Measurements from ENCODE around the gene FSD1L. TPM values are rescaled to one million over a fixed set of nuclear protein-coding genes. Genes with fewer than 3 reads are reported as not detected.
"Not testable (repeated sequence)": the region's sequence is repeated elsewhere in the genome, so short reads cannot be mapped to it uniquely, and the experiment has no call there.

The FSD1L gene
- polyA plus RNA-seq, 2 of the 4 experiments (the other 2 are of a cell fraction), result 3.2 to 8.5 TPM

DNA sequence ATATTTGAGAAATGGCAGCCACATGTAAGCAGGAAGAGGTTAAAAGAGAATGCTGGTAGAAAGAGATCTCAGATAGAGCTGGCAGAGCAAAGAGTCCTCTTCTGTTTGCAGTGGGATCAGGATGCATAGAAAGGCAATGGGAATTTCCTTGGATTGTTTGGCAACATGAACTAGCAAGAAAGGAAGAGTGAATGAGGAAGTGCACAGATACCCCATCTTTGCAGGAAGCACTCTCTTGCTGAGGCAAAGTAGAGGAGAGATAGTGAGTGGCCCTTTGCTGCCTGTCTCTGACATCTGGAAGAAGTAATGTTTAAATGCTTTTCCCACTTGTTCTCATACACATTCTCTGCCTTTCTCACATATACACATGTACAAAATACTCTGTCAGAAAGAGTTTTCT is 124.6 kb downstream of the FSD1L start:
- Histone ChIP-seq H3K4me3 (no peak overlapping the region), H3K27ac (no peak overlapping the region), H3K4me2 (no peak overlapping the region), H3K9me3 (0 out of 3 replicates have a peak, but pooled peaks cover 13% of the 10 kb centered on the region), H3K4me1 (no peaks in the 10 kb centered on the region)
- FAIRE-seq (no peak), ATAC-seq (no peak), DNase-seq (ENCODE audit: low read depth in 1 of 2, low spot score in 1 of 2) (no peak)
- ChIA-PET CTCF (no interaction called here), POLR2A (no interaction called here)
- TF ChIP-seq PHF8 (IDR thresholded peaks at IDR 0.05; ENCODE audit: borderline replicate concordance, low read depth) (no peak), HOXA7 (CRISPR knock-in tag; IDR thresholded peaks at IDR 0.05) (no peak), CBX8 (IDR thresholded peaks at IDR 0.05) (no peak), RARB (CRISPR knock-in tag; IDR thresholded peaks at IDR 0.05) (no peak), CBX2 (IDR thresholded peaks at IDR 0.05; ENCODE audit: borderline replicate concordance, low read depth) (no peak), EHF (CRISPR knock-in tag; IDR thresholded peaks at IDR 0.05) (no peak), EHMT2 (IDR thresholded peaks at IDR 0.05; ENCODE audit: low read depth) (no peak), POLR2AphosphoS2 (conservative IDR thresholded peaks at IDR 0.05; ENCODE audit: low read length) (no peak), SREBF2 (IDR thresholded peaks at IDR 0.05) (no peak), HEYL (CRISPR knock-in tag; IDR thresholded peaks at IDR 0.05) (no peak)
- TF ChIP-seq, protein P1, sequence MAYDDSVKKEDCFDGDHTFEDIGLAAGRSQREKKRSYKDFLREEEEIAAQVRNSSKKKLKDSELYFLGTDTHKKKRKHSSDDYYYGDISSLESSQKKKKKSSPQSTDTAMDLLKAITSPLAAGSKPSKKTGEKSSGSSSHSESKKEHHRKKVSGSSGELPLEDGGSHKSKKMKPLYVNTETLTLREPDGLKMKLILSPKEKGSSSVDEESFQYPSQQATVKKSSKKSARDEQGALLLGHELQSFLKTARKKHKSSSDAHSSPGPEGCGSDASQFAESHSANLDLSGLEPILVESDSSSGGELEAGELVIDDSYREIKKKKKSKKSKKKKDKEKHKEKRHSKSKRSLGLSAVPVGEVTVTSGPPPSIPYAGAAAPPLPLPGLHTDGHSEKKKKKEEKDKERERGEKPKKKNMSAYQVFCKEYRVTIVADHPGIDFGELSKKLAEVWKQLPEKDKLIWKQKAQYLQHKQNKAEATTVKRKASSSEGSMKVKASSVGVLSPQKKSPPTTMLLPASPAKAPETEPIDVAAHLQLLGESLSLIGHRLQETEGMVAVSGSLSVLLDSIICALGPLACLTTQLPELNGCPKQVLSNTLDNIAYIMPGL (CRISPR knock-in tag; IDR thresholded peaks at IDR 0.05; ENCODE audit: borderline replicate concordance), result no peak

DNA sequence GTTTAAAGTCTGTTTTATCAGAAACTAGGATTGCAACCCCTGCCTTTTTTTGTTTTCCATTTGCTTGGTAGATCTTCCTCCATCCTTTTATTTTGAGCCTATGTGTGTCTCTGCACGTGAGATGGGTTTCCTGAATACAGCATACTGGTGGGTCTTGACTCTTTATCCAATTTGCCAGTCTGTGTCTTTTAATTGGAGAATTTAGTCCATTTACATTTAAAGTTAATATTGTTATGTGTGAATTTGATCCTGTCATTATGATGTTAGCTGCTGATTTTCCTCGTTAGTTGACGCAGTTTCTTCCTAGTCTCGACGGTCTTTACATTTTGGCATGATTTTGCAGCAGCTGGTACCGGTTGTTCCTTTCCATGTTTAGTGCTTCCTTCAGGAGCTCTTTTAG is 132.1 kb downstream of the FSD1L start:
- H3K4me3 ChIP-seq; H3K4me2 ChIP-seq; CTCF ChIA-PET; DNase-seq (ENCODE audit: low read depth in 1 of 2, low spot score in 1 of 2); H3K4me1 ChIP-seq; ATAC-seq; H3K9me3 ChIP-seq; FAIRE-seq; POLR2A ChIA-PET; H3K27ac ChIP-seq: not testable (repeated sequence)
- 85% methylated on average over 6 of the region's 6 CpGs for WGBS (ENCODE audit: missing lambda C conversion rate)

DNA sequence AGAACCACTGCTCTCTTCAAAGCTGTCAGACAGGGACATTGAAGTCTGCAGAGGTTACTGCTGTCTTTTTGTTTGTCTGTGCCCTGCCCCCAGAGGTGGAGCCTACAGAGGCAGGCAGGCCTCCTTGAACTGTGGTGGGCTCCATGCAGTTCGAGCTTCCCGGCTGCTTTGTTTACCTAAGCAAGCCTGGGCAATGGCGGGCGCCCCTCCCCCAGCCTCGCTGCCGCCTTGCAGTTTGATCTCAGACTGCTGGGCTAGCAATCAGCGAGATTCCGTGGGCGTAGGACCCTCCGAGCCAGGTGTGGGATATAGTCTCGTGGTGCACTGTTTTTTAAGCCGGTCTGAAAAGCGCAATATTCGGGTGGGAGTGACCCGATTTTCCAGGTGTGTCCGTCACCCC is 133.7 kb downstream of the FSD1L start:
- H3K9me3 ChIP-seq; H3K4me2 ChIP-seq; POLR2A ChIA-PET; FAIRE-seq; H3K27ac ChIP-seq; H3K4me1 ChIP-seq; ATAC-seq; H3K4me3 ChIP-seq; DNase-seq (ENCODE audit: low read depth in 1 of 2, low spot score in 1 of 2); CTCF ChIA-PET: not testable (repeated sequence)
- WGBS (ENCODE audit: missing lambda C conversion rate), result 90% methylated on average over 16 of the region's 16 CpGs

DNA sequence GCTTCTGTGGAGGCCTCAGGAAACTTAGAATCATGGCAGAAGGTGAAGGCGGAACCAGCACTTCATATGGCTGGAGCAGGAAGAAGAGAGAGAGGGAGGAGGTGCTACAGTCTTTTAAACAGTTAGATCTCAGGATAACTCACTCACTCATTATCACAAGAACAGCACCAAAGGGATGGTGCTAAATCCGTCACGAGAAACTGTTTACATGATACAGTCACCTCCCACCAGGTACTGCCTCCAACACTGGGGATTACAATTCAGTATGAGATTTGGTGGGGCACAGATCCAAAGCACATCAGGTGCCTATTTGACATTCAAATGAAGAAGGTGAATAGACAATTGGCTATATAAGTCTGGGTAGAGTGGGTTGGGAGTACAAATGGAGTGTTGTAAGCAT is 145.3 kb downstream of the FSD1L start:
- H3K9me3 ChIP-seq, result 0 out of 3 replicates have a peak, but pooled peaks cover 3% of the 10 kb centered on the region
- ATAC-seq (no peak), DNase-seq (ENCODE audit: low read depth in 1 of 2, low spot score in 1 of 2) (no peak), FAIRE-seq (no peak)
- no peak overlapping the region for H3K4me3 ChIP-seq
- no peak for TF ChIP-seq NFE2L2 (conservative IDR thresholded peaks at IDR 0.05; ENCODE audit: low read length)
- TF ChIP-seq TP53 (CRISPR knock-in tag; IDR thresholded peaks at IDR 0.05), result no peak
- TF ChIP-seq HOXA7 (CRISPR knock-in tag; IDR thresholded peaks at IDR 0.05), result no peak
- TF ChIP-seq, protein P2, sequence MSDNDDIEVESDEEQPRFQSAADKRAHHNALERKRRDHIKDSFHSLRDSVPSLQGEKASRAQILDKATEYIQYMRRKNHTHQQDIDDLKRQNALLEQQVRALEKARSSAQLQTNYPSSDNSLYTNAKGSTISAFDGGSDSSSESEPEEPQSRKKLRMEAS (IDR thresholded peaks at IDR 0.05), result no peak
- no peak overlapping the region for H3K27ac ChIP-seq
- H3K4me1 ChIP-seq, result no peaks in the 10 kb centered on the region
- CTCF ChIA-PET, result no interaction called here
- WGBS (ENCODE audit: missing lambda C conversion rate), result 84% methylated on average over 3 of the region's 3 CpGs
- POLR2A ChIA-PET, result no interaction called here
- H3K4me2 ChIP-seq, result no peak overlapping the region

Other genes with a start within 250 kb of the FSD1L start
- gene SLC44A1, start 203.4 kb upstream of the FSD1L start, polyA plus RNA-seq (2011; rRNA removed), result 19.6 and 38.8 TPM in 2 replicates
- 22.8 to 33.0 TPM (median 27.2 TPM) in 3 replicates for gene SLC44A1, start 203.4 kb upstream of the FSD1L start, polyA plus RNA-seq (2017; fragmentation: RNase III; extraction: RNeasy Plus Mini Kit Qiagen cat#74134 plus additional on column Dnase treatment)
- gene FKTN, start 110.1 kb downstream of the FSD1L start, polyA plus RNA-seq (2011; rRNA removed), result 19.1 and 21.0 TPM in 2 replicates
- gene FKTN, start 110.1 kb downstream of the FSD1L start, polyA plus RNA-seq (2017; fragmentation: RNase III; extraction: RNeasy Plus Mini Kit Qiagen cat#74134 plus additional on column Dnase treatment), result 10.3 to 11.7 TPM (median 10.8 TPM) in 3 replicates
- gene TAL2, start 214.4 kb downstream of the FSD1L start, polyA plus RNA-seq (2011; rRNA removed), result 0.13 and 0.22 TPM in 2 replicates
- gene TAL2, start 214.4 kb downstream of the FSD1L start, polyA plus RNA-seq (2017; fragmentation: RNase III; extraction: RNeasy Plus Mini Kit Qiagen cat#74134 plus additional on column Dnase treatment), result 0.15 to 0.33 TPM (median 0.16 TPM) in 3 replicates
- gene TMEM38B, start 246.5 kb downstream of the FSD1L start, polyA plus RNA-seq (2011; rRNA removed), result 22.2 and 23.3 TPM in 2 replicates
- gene TMEM38B, start 246.5 kb downstream of the FSD1L start, polyA plus RNA-seq (2017; fragmentation: RNase III; extraction: RNeasy Plus Mini Kit Qiagen cat#74134 plus additional on column Dnase treatment), result 13.1 to 15.3 TPM (median 14.7 TPM) in 3 replicates